Body of pancreas (tissue), 4 donors: ENCODE results near the gene SHLD2.
"Not testable (repeated sequence)": the region's sequence is repeated elsewhere in the genome, so short reads cannot be mapped to it uniquely, and the experiment has no call there.

ENCODE experiments used
- CTCF ChIP-seq, 7 experiments: fragments of 450-650 bp in 4 of 7; fragments of 200-600 bp in 3 of 7; sonication (generic) in 3 of 7; IDR thresholded peaks; one replicate each; pipeline ENCODE4 v1.5.1; 2016 to 2019; ENCODE audit warnings: antibody characterized with exemption in 7 of 7
- POLR2A ChIP-seq, 3 donors: fragments of 450-650 bp; IDR thresholded peaks; one replicate each; pipeline ENCODE4 v1.6.1; 2016; ENCODE audit warnings: antibody characterized with exemption in 3 of 3, mild to moderate bottlenecking in 2 of 3

GRCh38 chr10:87133936-87134335, 38.9 kb downstream of the SHLD2 start:
- TF ChIP-seq CTCF, POLR2A (IDR thresholded peaks at IDR 0.05): not testable (repeated sequence)
